ENCODE results near the gene STK16. TPM values are rescaled to one million over a fixed set of nuclear protein-coding genes. Genes with fewer than 3 reads are reported as not detected.

Gene STK16
- total RNA-seq, 1 experiment from 2014 or later: 21.6 TPM

- H4K5ac ChIP-seq (ENCODE audit: insufficient read length, low read depth, low read length): no peak overlapping the region
- no peak overlapping the region for H4K91ac ChIP-seq (ENCODE audit: insufficient read length, low read depth, low read length)
- no peak overlapping the region for H2AFZ ChIP-seq (ENCODE audit: low read length)
- no peak overlapping the region for H2AK5ac ChIP-seq (ENCODE audit: insufficient read length, low read length)
- H2BK20ac ChIP-seq (ENCODE audit: low read depth, low read length, poor library complexity, severe bottlenecking): no peak overlapping the region
- no peak overlapping the region for H3K9ac ChIP-seq (ENCODE audit: extremely low read depth, insufficient read length, low read length)
- H3K23me2 ChIP-seq (ENCODE audit: insufficient read length, low read depth, low read length, poor library complexity, severe bottlenecking): peaks cover 2% of the 10 kb centered on the region
- no peak overlapping the region for H3K4me2 ChIP-seq (ENCODE audit: insufficient read depth, insufficient read length, low read length)
- WGBS (ENCODE audit: extremely low coverage, insufficient read length, low lambda C conversion rate): no CpG with 5 or more reads among the region's 8 CpGs
- no peak overlapping the region for H3K27ac Mint-ChIP-seq
- H2BK120ac ChIP-seq (ENCODE audit: low read depth, low read length, poor library complexity, severe bottlenecking): no peak overlapping the region
- no peak for DNase-seq
- no peaks in the 10 kb centered on the region for H3K4me1 ChIP-seq (ENCODE audit: insufficient read depth, low read length)
- H3K23ac ChIP-seq (ENCODE audit: insufficient read length, low read depth, low read length): no peak overlapping the region
- H4K20me1 ChIP-seq (ENCODE audit: control insufficient read depth, insufficient read depth, insufficient read length): no peaks in the 10 kb centered on the region
- H3K56ac ChIP-seq (ENCODE audit: insufficient read length, low read depth, low read length): no peak overlapping the region
- no peak overlapping the region for H3K4ac ChIP-seq (ENCODE audit: low read depth, low read length)
- no peak overlapping the region for H2BK12ac ChIP-seq (ENCODE audit: insufficient read length, low read depth, low read length)
- no peak overlapping the region for H2BK15ac ChIP-seq (ENCODE audit: low read depth, low read length)
- H3K36me3 Mint-ChIP-seq (ENCODE audit: insufficient read depth in 1 of 3, low read depth in 3 of 3): peaks cover 15 to 73% (median 65%) of the 10 kb centered on the region in 3 experiments
- H3T11ph ChIP-seq (ENCODE audit: low read length): no peak overlapping the region
- H2BK5ac ChIP-seq (ENCODE audit: insufficient read length, low read length): no peak overlapping the region
- no peak overlapping the region for H3K4me3 Mint-ChIP-seq
- no peak overlapping the region for H3K27ac ChIP-seq (ENCODE audit: insufficient read length, low read depth, low read length)
- H3K18ac ChIP-seq (ENCODE audit: insufficient read length, low read depth, low read length): no peak overlapping the region
- no peak overlapping the region for H3K14ac ChIP-seq (ENCODE audit: insufficient read depth, low read length)
- no peak for TF ChIP-seq CTCF (conservative IDR thresholded peaks at IDR 0.05)
- H3K9me3 ChIP-seq (ENCODE audit: control insufficient read depth, low read depth, low read length): no peaks in the 10 kb centered on the region
- H3K79me2 ChIP-seq (ENCODE audit: insufficient read depth, low read length): no peaks in the 10 kb centered on the region
- no peaks in the 10 kb centered on the region; the same call in 1 of the 2 replicates for H3K27me3 Mint-ChIP-seq (ENCODE audit: low read depth)
- H4K8ac ChIP-seq (replicated peaks; ENCODE audit: insufficient read length, low read depth, low read length): no peak overlapping the region
- no peaks in the 10 kb centered on the region for H3K79me1 ChIP-seq (ENCODE audit: insufficient read depth, low read depth, low read length, poor library complexity, severe bottlenecking)
- no peaks in the 10 kb centered on the region for H3K27me3 ChIP-seq (ENCODE audit: insufficient read depth, low read length)
- H3K9me3 Mint-ChIP-seq: no peaks in the 10 kb centered on the region
- peaks cover 11 to 16% of the 10 kb centered on the region in 2 experiments for H3K4me1 Mint-ChIP-seq
These were observed 32.3 kb upstream of the STK16 start for GRCh38 chr2:219213026-219213415.
